Globus pallidus (tissue), 1 donor: ENCODE data around the gene TNFRSF12A.
A peak's percentile ranks its signal among the peaks of the same experiment; 100 is the strongest.

Experiments
- DNase-seq: peaks from one replicate; pipeline ENCODE4 v3.0.0-alpha.2; 2015; ENCODE audit warnings: low spot score

Gene TNFRSF12A

GRCh38 chr16:3026609-3027488 lies 6.7 kb downstream of the TNFRSF12A start:
- no peak for DNase-seq

GRCh38 chr16:3027489-3027795 lies 7.3 kb downstream of the TNFRSF12A start:
- no peak for DNase-seq

GRCh38 chr16:3027983-3028715 lies 8.0 kb downstream of the TNFRSF12A start:
- DNase-seq = peak; percentile 40

GRCh38 chr16:3028716-3029319 lies 8.7 kb downstream of the TNFRSF12A start:
- no peak for DNase-seq

- no peak for DNase-seq
Measured at GRCh38 chr16:3029491-3030221, 9.5 kb downstream of the TNFRSF12A start.

- no peak for DNase-seq
Measured at GRCh38 chr16:3030222-3031212, 10.3 kb downstream of the TNFRSF12A start.

GRCh38 chr16:3032624-3033023 lies 12.5 kb downstream of the TNFRSF12A start:
- DNase-seq = no peak

- DNase-seq = no peak
Measured at GRCh38 chr16:3035289-3035971, 15.3 kb downstream of the TNFRSF12A start.

GRCh38 chr16:3035972-3036725 lies 16.0 kb downstream of the TNFRSF12A start:
- no peak for DNase-seq

GRCh38 chr16:3036726-3037315 lies 16.7 kb downstream of the TNFRSF12A start, which contains the start of gene BICDL2:
Gene BICDL2, minus strand, starts transcription at chr16:3036944. Its CDS starts 1,448 bp downstream, at chr16:3035496.
- DNase-seq = no peak

GRCh38 chr16:3038256-3038655 lies 18.1 kb downstream of the TNFRSF12A start:
- no peak for DNase-seq

- no peak for DNase-seq
Measured at GRCh38 chr16:3038896-3039295, 18.7 kb downstream of the TNFRSF12A start.

GRCh38 chr16:3042376-3042775 lies 22.2 kb downstream of the TNFRSF12A start:
- no peak for DNase-seq

GRCh38 chr16:3044708-3045107 lies 24.5 kb downstream of the TNFRSF12A start:
- no peak for DNase-seq

GRCh38 chr16:3045758-3046640 lies 25.8 kb downstream of the TNFRSF12A start, which contains the start of gene MMP25:
Gene MMP25, plus strand, starts transcription at chr16:3046561. Its CDS starts 357 bp downstream, at chr16:3046918.
- DNase-seq = no peak

- DNase-seq = no peak
Measured at GRCh38 chr16:3046641-3047386, 26.6 kb downstream of the TNFRSF12A start.

GRCh38 chr16:3047387-3047720 lies 27.2 kb downstream of the TNFRSF12A start:
- no peak for DNase-seq
